Activated CD4-positive, alpha-beta T cell treated with anti-CD3 and anti-CD28 coated beads, Interleukin-2, Interleukin-4, amounts not matched to agents 100 ng/mL and 50 ng/mL, durations not matched to agents 16 hours and 8 hours (primary cell): ENCODE measurements around the gene TEDC2.
A peak's percentile ranks its signal among the peaks of the same experiment; 100 is the strongest.

Source experiments
- DNase-seq: peaks from one replicate; pipeline ENCODE4 v3.0.0-alpha.2; 2020; ENCODE audit warnings: low spot score

The TEDC2 gene

DNA sequence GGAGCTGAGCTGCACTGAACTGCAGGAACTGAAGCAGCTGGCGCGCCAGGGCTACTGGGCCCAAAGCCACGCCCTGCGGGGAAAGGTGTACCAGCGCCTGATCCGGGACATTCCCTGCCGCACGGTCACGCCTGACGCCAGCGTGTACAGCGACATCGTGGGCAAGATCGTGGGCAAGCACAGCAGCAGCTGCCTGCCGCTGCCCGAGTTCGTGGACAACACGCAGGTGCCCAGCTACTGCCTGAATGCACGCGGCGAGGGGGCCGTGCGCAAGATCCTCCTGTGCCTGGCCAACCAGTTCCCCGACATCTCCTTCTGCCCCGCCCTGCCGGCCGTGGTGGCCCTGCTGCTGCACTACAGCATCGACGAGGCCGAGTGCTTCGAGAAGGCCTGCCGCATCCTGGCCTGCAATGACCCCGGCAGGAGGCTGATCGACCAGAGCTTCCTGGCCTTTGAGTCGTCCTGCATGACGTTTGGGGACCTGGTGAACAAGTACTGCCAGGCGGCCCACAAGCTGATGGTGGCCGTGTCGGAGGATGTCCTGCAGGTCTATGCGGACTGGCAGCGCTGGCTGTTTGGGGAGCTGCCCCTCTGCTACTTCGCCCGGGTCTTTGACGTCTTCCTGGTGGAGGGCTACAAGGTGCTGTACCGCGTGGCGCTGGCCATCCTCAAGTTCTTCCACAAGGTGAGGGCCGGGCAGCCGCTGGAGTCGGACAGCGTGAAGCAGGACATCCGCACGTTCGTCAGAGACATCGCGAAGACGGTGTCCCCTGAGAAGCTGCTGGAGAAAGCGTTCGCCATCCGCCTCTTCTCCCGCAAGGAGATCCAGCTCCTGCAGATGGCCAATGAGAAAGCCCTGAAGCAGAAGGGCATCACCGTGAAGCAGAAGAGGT lies 36.6 kb downstream of the TEDC2 start:
- DNase-seq = no peak

DNA sequence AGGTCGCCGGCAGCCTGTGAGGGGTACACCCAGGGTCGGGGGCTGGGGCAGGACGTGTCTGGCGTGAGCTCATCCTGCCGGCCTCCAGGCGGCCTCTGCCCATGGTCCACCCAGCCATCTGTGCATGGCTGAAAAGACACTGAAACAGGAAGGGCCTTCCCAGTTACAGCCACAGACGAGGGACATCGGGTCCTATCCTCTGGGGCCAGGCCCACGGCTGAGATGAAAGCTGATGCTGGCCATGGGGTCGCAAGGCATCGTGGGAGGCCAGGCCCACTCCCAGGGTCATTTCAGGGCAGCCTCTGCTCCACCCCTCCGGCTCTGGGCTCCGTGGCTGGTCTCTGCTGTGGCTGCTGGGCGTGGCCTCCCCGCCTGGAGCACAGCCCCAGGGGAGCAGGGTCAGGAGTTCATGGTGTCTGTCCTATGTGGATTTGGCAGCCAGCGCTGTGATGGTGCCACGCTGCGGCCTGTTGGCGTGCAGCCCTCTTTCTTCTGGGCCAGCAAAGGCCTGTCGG lies 37.3 kb downstream of the TEDC2 start:
- DNase-seq = no peak

DNA sequence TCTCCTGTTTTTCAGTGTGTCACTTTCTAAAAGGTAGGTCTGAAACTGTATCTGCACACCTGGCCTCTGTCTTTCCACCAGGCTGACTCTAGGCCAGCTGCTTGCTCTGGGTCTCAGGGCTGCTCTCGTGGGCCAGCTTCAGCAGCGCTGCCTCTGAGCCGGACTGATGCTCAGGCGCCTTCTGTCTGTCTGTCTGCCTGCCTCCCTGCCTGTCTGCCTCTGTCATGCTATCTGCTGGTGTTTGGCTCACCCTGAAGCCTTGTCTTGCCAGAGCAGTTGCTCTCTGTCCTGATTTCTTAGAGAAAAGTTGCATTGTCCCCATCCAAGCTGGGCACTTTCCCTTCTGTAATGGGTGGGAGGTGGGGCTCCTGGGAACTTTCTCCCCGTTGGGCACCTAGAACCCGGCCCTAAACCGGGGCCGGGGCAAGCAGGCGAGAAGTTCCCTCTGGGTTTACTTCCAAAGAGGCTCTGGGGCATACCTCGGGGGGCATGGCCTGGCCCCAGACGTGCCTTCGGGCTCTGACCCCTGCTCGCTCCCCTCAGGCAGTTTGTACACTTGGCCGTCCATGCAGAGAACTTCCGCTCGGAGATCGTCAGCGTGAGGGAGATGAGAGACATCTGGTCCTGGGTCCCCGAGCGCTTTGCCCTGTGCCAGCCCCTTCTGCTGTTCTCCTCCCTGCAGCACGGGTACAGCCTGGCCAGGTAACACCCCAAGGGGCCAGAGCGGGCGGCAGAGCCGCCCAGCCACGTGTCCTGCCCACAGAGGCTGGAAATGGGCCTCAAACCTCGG lies 38.0 kb downstream of the TEDC2 start:
- no peak for DNase-seq

DNA sequence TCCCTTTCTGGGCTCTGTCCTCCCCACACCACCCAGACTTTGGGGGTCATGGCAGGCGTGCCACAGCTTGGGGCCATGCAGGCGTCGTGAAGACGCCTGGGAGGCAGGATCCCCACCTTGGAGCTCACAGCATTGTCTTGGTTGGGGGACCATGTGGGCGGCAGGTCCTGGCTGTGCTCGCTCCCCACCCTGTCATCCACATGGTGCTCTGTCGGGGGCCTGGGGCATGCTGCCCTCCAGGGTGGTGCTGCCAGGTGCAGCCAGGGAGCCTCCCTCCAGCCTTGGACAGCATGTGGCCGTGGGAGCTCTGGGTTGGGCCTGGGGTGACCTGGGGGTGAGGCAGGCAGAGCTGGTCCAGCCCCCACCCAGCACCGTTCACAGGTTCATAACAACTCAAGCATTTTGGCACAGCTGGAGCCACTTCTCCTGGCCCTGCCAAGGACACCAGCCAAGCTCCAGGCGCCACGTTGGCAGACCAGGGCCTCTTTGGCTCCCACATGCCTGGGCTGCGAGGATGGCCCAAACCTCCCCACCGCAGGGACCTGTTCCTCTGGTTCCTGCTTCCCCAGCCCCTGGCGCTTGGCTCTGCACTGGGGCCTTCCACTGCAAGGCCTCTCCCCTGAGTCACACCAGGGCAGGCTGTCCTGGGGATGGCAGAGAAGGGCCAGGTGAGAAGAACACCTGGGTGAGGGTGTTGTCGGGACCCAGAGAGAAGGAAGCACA lies 38.8 kb downstream of the TEDC2 start:
- DNase-seq = no peak

DNA sequence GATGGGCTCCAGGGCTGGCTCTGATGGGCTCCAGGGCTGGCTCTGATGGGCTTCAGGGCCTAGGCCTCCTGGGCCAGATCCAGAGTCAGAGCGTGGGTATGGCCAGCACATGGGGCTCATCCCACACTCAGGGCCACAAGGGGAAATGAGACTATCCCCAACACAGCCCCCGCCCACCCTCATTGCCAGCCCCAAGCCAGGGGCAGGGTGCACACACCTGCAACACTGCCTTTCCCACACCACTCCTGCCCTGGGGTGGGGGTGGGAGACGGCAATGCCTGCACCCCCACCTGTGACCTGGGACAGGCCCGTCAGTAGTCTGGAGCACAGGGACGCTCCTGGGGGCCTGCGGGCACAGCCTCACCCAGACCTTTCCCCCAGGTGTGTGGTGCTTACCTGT lies 39.5 kb downstream of the TEDC2 start:
- DNase-seq = no peak

DNA sequence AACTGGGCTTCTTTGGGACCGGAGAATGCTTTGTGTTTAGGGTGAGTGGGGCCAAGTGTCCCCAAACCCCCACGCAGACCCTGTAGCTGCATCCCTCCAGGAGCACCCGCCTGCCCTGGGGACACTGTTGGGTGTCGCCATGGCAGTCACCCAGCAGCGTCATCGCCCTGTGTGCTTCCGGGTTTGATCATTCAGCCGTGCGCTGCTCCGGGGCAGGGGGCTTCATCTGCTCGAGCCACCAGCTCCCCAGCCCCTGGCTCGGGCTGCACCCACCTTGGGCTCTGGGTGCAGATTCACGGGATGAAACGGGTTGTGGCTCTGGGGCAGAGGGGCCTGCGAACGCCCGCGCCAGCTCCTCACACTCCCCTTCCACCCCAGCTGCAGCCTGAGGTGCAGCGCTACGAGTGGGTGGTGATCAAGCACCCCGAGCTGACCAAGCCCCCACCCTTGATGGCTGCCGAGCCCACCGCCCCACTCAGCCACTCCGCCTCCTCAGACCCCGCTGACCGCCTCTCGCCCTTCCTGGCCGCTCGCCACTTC lies 40.1 kb downstream of the TEDC2 start:
- DNase-seq = no peak

DNA sequence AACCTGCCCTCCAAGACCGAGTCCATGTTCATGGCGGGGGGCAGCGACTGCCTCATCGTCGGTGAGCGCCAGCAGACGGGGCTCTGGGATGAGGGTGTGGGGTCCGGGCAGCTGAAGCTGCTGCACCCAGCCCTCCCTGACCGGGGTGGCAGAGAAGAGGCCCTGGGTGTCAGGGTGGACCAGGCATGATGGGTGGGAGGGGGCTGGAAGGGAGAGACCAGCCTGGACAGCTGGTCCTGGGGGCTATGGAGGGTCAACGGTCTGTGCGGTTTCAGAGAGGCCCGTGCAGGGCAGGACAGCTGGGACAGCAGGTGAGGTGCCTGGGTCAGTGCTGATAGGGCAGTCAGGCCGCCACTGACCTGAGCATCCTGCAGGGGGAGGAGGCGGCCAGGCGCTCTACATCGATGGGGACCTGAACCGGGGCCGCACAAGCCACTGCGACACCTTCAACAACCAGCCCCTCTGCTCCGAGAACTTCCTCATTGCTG lies 40.6 kb downstream of the TEDC2 start:
- no peak for DNase-seq

DNA sequence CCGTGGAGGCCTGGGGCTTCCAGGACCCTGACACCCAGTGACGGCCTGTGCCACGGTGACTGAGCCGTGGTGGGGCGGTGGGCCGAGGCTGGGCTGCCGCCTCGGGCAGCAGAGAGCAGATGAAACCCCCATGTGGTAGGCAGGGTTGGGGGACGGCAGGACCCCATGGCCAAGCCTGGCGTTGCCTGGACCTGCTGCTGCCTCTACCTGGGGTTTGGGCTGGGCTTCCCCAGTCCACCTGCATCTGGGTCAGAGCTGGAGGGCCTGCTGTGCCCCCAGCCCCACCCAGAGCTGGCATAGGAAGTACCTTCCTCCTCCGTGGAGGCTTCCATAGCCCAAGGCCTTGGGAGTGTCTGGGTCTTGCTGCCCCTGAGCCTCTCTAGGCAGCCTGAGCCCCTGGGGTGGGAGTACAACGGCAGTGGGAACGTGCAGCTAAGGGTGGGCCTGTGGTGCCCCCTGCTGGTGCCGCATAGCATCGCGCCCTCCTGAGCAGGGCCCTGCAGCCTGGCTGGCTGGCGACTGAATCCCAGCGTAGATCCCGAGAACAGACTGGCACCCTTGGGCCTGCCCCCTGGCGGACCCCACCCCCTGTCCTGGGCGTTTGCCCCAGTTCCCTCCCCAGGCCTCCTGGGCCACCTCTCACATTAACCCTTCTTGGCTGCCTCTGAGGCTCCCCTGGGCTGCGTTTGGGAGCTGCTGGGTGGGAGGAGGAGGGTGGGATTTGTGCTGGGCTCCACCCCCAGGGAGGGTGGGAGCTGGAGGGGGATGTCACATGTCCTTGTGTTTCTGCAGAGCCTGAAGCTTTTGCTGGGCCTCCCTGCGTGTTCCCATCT lies 41.2 kb downstream of the TEDC2 start:
- peak; percentile 75 for DNase-seq

DNA sequence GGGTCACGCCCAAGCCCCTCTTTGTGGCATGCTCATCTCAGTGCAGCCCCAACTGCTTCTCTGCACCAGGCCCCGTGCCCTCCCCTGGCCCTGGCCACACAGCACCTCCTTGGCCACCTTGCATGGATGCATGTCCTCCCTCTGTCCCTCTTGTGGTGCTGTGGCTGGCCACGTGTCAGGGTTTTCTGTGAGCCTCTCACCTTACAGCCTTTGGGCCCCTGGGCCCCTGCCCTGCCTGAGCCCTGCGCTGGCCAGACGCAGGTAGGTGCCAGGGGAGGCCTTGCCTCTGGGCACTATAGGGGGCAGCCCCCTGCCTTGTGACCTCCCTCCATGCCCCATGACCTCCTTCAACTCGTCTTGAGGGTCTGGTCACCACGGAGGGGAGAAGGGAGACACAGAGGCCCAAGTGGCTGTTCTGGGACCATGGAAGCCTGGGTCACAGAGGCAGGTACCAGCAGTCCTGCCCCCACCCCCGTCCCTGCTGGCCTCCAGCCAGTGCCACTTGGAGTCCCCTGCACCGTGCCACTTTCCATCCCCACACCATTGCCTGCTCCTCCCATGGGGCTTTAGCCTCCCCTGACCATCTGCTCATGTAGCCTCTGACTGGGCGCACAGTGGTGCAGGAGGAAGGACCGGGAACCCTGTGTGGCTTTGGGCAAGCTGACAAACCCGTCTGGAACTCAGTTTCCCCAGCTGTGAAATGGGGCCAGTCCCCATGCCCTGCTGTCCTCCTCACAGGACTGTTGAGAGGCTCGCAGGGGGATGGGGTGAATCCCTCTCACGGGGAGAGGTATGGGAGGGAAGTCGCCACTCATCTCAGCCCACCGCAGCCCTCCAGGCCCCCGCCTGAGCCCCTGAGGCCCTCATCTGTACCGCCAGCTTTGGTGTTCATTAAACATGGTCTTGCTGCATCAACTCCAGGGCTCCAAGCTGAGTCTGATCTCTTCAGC lies 42.3 kb downstream of the TEDC2 start:
- no peak for DNase-seq

DNA sequence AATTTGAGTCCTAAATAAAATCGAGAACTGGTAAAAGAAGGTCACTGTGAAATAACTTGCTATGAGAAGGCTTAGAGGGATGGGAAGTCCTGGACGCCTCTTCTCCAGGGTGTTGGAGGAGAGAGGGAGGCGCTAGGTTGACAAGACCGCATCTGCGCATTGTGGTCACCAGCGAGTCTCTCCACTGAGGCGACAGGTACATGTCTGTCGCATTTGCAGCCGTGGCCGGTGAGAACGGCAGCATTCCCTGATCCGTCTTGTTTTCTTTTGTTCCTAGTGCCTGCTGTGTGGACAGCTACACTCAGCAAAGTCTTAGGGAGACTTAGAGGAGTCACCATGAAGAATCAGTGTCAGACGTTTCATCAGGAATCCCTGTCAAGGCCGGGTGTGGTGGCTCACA lies 45.8 kb downstream of the TEDC2 start:
- DNase-seq = no peak

DNA sequence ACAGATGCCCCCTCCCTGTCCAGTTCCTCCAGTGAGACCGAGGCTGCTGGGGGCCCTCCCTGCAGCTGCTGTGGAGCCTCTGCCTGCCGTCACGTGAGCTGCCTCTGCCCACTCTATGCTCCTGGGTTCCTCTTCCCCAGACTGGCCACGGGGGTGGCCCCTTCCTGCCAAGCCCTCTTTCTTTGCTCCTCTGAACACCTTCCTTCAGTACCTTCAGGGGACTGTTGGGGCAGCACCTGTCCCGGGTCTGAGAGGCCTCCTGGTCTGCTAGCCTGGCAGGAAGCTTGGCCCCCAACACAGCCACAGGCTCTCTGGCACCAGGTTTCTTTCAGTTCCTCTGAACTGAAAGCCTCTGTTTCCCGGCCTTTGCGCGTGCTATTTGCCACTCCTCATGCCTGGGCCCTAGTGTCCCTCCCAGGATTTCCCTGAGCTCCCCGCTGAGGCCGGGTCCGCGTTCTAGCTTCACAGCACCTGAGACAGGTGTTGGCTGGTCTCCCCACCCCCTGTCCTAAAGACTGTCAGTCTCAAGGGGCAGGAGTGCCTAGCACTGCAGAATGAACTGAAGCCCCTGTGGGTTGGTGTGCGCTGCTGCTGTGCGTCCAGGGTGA lies 47.2 kb downstream of the TEDC2 start:
- DNase-seq = no peak

DNA sequence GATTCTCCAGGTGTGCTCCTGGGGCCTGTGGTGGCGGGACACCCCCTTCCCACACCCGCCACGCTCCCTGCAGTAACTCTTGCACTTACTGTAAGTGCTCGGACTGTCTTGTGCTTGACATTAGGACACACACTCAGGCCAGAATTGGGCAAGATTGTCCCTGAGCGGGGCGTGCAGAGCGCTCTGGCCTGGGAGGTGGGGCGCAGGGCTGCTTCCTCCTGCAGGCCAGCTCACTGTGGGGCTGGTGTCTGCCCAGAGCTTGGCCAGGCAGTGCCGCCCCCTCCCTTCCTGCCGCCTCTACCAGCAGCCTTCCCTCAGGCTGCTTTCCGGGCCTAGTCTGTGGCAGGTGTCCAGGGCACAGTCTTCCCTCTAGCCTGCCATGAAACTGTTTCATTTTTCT lies 47.8 kb downstream of the TEDC2 start:
- DNase-seq = no peak

DNA sequence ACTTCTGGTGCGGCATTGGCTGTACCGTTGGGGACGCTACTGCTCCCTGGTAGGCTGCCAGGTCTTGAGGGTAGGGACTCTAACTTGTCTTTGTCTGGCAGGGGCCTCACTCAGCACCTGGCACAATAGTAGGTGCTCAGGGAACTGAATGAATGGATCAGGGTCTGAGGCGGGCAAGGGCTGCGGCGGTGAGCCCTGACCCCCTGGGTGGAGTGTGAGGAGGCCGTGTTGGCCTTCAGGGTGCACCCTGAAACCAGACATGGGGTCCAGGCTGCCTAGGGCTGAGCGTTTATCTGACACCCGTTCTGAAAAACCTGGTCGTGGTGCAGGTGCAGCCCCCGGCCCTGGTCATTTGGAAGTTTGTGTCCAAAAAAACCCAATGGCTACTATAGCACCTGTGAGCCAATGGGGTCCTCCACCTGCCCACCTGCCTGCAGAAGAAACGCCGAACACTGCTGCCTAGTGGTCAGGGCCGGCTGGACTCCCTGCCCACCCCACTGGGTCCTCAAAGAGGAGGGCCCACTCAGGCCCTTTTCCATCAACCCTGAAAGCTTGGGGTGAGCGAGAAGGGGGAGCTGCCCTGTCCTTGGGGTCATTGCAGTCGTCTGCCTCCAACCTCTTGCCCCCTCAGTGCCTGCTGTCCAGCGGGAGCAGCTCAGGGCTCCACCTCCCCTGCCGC lies 49.0 kb downstream of the TEDC2 start:
- DNase-seq = no peak

DNA sequence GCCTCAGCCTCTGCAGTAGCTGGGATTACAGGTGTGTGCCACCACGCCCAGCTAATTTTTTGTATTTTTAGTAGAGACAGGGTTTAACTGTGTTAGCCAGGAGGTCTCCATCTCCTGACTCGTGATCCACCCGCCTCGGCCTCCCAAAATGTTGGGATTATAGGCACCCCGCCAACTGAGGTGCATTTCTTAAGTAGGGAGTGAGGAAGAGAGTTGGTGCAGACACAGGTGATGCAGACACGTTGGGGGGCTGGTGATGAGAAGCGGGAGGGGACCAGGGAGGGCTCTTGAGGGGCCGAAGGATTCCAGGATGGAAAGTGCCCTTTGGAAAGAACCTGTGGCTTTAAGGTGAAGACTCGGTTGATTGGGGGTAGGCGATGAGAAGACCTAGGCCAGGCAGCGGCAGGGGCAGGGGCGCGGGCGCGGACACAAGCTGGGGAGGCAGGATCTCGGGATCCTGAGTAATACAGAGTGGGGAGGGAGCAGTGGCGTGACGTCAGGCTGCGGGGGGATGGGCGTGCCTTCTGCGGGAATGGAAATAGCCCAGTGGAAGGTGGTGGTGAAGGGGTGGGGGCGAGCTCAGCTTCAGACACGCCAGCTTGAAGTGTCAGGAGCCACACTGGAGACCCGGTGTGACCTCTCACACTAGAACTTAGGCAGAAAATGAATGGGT lies 51.4 kb downstream of the TEDC2 start:
- DNase-seq = no peak

DNA sequence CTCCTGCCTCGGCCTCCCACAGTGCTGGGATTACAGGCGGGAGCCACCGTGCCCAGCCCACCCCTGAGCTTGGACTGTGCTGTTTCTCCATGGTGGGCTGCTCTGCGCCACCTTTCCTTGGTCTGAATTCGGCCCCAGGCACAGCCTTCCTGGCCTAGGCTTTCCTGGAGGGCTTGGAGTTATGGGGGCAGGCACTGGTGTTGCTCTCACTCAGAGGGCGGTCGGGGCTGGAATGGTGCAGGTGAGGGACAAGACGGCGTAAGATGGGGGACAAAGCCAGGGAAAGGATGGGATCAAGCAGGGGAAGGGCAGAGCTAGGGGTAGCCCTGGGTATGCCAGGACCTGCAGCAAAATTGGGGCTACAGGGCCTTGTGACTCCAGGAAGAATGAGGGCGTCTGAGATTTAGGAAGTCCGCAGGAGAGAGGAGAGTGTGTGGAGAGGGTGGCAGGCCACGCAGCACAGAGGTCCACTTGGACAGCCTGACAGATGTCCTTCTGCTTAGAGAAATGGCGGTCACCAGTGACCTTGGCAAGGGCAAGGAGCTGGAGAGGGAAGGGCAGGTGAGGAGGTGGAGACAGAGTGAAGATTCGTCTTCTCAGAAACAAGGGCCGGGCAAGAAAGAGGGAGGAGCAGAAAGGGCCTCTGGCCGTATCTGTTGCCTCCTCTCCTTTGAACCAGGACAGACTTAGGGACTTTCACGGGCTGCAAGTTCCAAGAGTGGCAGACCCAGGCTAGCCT lies 52.3 kb downstream of the TEDC2 start:
- DNase-seq = no peak

DNA sequence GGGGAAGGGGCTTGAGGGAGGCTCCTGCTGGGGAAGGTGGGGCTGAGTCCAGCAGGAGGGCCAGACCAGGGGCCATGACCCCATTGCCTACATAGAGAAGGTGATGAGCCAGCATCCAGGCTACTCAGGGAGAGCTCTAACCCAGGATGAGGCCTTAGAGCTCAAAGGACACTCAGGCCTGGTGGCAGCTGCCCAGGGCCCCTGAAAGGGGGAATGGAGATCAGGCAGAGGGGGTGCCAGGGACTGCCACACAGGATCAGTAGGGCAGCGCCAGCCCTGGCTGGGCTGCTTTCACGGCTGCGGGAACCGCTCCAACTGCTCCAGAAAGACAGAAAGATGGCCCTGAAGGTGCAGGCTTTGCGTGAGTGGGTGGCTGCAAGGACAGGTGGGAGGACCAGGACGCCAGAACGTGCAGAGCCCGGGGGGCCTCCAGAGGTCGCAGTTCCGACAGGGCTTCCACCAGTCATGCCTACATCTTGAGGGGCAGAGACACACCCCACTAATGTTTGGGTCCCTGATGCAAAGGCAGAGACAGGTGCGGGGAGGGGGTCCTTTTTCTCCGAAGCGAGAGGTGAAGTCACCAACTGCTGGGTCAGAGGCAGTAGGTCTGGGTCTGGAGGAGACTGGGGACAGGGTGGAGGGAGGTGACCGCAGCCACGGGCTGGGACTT lies 53.0 kb downstream of the TEDC2 start:
- DNase-seq = no peak
